Measurements from ENCODE around the gene RHNO1.

RHNO1 gene

GRCh38 chr12:2844786-2845185, 32.2 kb upstream of the RHNO1 start:
- TF ChIP-seq, protein P1, sequence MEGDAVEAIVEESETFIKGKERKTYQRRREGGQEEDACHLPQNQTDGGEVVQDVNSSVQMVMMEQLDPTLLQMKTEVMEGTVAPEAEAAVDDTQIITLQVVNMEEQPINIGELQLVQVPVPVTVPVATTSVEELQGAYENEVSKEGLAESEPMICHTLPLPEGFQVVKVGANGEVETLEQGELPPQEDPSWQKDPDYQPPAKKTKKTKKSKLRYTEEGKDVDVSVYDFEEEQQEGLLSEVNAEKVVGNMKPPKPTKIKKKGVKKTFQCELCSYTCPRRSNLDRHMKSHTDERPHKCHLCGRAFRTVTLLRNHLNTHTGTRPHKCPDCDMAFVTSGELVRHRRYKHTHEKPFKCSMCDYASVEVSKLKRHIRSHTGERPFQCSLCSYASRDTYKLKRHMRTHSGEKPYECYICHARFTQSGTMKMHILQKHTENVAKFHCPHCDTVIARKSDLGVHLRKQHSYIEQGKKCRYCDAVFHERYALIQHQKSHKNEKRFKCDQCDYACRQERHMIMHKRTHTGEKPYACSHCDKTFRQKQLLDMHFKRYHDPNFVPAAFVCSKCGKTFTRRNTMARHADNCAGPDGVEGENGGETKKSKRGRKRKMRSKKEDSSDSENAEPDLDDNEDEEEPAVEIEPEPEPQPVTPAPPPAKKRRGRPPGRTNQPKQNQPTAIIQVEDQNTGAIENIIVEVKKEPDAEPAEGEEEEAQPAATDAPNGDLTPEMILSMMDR (IDR thresholded peaks at IDR 0.05; ENCODE audit: low read depth, low read length) = no peak
- TF ChIP-seq POLR2A (IDR thresholded peaks at IDR 0.05; ENCODE audit: extremely low read depth, insufficient read length) = no peak
- no peak for TF ChIP-seq MAX (IDR thresholded peaks at IDR 0.05; ENCODE audit: low read depth, low read length)
- TF ChIP-seq MYC (IDR thresholded peaks at IDR 0.05; ENCODE audit: low read depth, low read length) = no peak
- no peak overlapping the region for H3K4me3 ChIP-seq (ENCODE audit: low read depth, low read length)
- DNase-seq (ENCODE audit: low read depth) = no peak

DNA sequence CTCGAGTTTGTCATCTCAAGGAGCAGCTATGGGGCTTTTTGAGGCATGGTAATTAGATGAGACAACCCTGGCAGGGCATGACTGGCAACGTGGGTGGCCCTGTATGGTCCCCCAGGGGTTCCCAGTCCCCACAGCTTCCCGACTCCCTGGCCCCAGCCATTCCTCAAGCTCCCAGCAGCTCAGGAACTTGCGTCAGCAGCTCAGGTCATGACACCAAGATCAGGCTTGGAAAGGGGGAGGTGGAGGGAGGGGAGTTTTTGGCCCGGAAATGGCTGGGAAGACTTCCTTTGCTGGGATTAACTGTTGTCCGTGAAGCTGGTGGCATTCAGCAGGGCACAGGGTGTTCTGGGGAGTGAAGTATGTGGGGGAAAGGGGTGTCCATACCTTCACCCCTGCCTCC, 31.7 kb upstream of the RHNO1 start:
- TF ChIP-seq POLR2A (IDR thresholded peaks at IDR 0.05; ENCODE audit: extremely low read depth, insufficient read length) = no peak
- TF ChIP-seq, protein P1 (IDR thresholded peaks at IDR 0.05; ENCODE audit: low read depth, low read length) = no peak
- no peak for TF ChIP-seq MAX (IDR thresholded peaks at IDR 0.05; ENCODE audit: low read depth, low read length)
- no peak for TF ChIP-seq MYC (IDR thresholded peaks at IDR 0.05; ENCODE audit: low read depth, low read length)
- H3K4me3 ChIP-seq (ENCODE audit: low read depth, low read length) = no peak overlapping the region
- DNase-seq (ENCODE audit: low read depth) = no peak

- no peak for DNase-seq (ENCODE audit: low read depth)
- no peak for TF ChIP-seq MYC (IDR thresholded peaks at IDR 0.05; ENCODE audit: low read depth, low read length)
- TF ChIP-seq POLR2A (IDR thresholded peaks at IDR 0.05; ENCODE audit: extremely low read depth, insufficient read length) = no peak
- TF ChIP-seq, protein P1 (IDR thresholded peaks at IDR 0.05; ENCODE audit: low read depth, low read length) = no peak
- no peak for TF ChIP-seq MAX (IDR thresholded peaks at IDR 0.05; ENCODE audit: low read depth, low read length)
- no peak overlapping the region for H3K4me3 ChIP-seq (ENCODE audit: low read depth, low read length)
Measured at GRCh38 chr12:2851931-2852330, 25.1 kb upstream of the RHNO1 start.

DNA sequence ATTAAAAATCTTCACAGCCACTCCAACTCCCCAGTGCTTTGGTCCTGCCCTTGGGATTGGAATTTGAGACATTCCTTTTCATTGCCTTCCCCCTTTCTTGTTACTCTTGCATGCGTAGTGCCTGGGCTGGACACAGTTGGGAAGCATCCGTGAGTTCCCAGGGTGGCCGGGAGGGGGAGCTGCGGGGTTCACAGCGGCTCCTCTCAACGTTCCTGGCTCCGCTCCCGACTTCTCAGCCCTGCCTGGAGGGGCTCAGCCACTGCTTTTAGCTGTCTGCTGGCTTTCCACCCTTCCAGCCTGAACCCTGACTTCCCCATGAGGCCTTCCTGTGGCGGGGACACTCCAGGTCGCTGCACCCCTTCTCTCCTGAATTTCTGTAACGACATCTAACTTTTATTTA, 23.4 kb upstream of the RHNO1 start:
- peak; percentile 54 for DNase-seq (ENCODE audit: low read depth)
- TF ChIP-seq POLR2A (IDR thresholded peaks at IDR 0.05; ENCODE audit: extremely low read depth, insufficient read length) = no peak
- no peak for TF ChIP-seq MAX (IDR thresholded peaks at IDR 0.05; ENCODE audit: low read depth, low read length)
- TF ChIP-seq, protein P1 (IDR thresholded peaks at IDR 0.05; ENCODE audit: low read depth, low read length) = peak; percentile 69
- H3K4me3 ChIP-seq (ENCODE audit: low read depth, low read length) = no peak overlapping the region

- no peak for TF ChIP-seq MAX (IDR thresholded peaks at IDR 0.05; ENCODE audit: low read depth, low read length)
- TF ChIP-seq MYC (IDR thresholded peaks at IDR 0.05; ENCODE audit: low read depth, low read length) = no peak
- TF ChIP-seq, protein P1 (IDR thresholded peaks at IDR 0.05; ENCODE audit: low read depth, low read length) = no peak
- TF ChIP-seq POLR2A (IDR thresholded peaks at IDR 0.05; ENCODE audit: extremely low read depth, insufficient read length) = no peak
- DNase-seq (ENCODE audit: low read depth) = no peak
- no peak overlapping the region for H3K4me3 ChIP-seq (ENCODE audit: low read depth, low read length)
Measured at GRCh38 chr12:2854669-2855453, 22.2 kb upstream of the RHNO1 start.
